LHCN-M2 (cell line): ENCODE results near the gene MUCL3. TPM values are rescaled to one million over a fixed set of nuclear protein-coding genes. Genes with fewer than 3 reads are reported as not detected.
"Not testable (repeated sequence)": the region's sequence is repeated elsewhere in the genome, so short reads cannot be mapped to it uniquely, and the experiment has no call there.

Source experiments
- DNase-seq: peaks from one replicate; pipeline ENCODE4 v3.0.0-alpha.2; 2012; ENCODE audit warnings: low read depth
- total RNA-seq: library from RNA; depleted of rRNA; stranded (reverse); fragments of >200 nt; gene quantifications from 2 replicates; pipeline ENCODE4 v1.2.3, GENCODE V29; 2014

The MUCL3 gene
- total RNA-seq, 1 experiment from 2014 or later, result not detected

GRCh38 chr6:30942338-30943060 lies 1.7 kb downstream of the MUCL3 start:
- peak; percentile 81 for DNase-seq

GRCh38 chr6:30944051-30944450 lies 3.3 kb downstream of the MUCL3 start:
- no peak for DNase-seq

- no peak for DNase-seq
These were observed 4.5 kb downstream of the MUCL3 start for GRCh38 chr6:30945281-30945680.

GRCh38 chr6:30947231-30947630 lies 6.5 kb downstream of the MUCL3 start:
- DNase-seq, result no peak

- no peak for DNase-seq
These were observed 8.0 kb downstream of the MUCL3 start for GRCh38 chr6:30948811-30949210.

- no peak for DNase-seq
These were observed 11.2 kb downstream of the MUCL3 start for GRCh38 chr6:30951907-30952469.

- no peak for DNase-seq
These were observed 14.0 kb downstream of the MUCL3 start for GRCh38 chr6:30954631-30955366.

GRCh38 chr6:30955367-30956042 lies 14.7 kb downstream of the MUCL3 start:
- DNase-seq, result no peak

- no peak for DNase-seq
These were observed 16.9 kb downstream of the MUCL3 start for GRCh38 chr6:30957716-30958115.

GRCh38 chr6:30960907-30961673 lies 20.3 kb downstream of the MUCL3 start:
- DNase-seq, result peak; percentile 19

GRCh38 chr6:30962716-30963115 lies 21.9 kb downstream of the MUCL3 start:
- no peak for DNase-seq

- peak; percentile 19 for DNase-seq
These were observed 22.9 kb downstream of the MUCL3 start for GRCh38 chr6:30963641-30964040.

GRCh38 chr6:30964075-30964474 lies 23.3 kb downstream of the MUCL3 start:
- DNase-seq, result peak; percentile 43

GRCh38 chr6:30965140-30965601 lies 24.4 kb downstream of the MUCL3 start:
- DNase-seq, result no peak

GRCh38 chr6:30966154-30966553 lies 25.4 kb downstream of the MUCL3 start:
- DNase-seq, result no peak

- not testable (repeated sequence) for DNase-seq
These were observed 28.4 kb downstream of the MUCL3 start for GRCh38 chr6:30969171-30969570.

GRCh38 chr6:30970946-30971345 lies 30.2 kb downstream of the MUCL3 start:
- no peak for DNase-seq

- DNase-seq, result no peak
These were observed 32.0 kb downstream of the MUCL3 start for GRCh38 chr6:30972816-30973215.

- no peak for DNase-seq
These were observed 33.9 kb downstream of the MUCL3 start for GRCh38 chr6:30974490-30975252.

GRCh38 chr6:30979141-30979540 lies 38.4 kb downstream of the MUCL3 start:
- no peak for DNase-seq

GRCh38 chr6:30979690-30980089 lies 38.9 kb downstream of the MUCL3 start:
- no peak for DNase-seq
